Middle frontal gyrus (tissue), 1 donor: Measurements from ENCODE around the gene SERF1B.
"Not testable (repeated sequence)": the region's sequence is repeated elsewhere in the genome, so short reads cannot be mapped to it uniquely, and the experiment has no call there.

Experiments used
- DNase-seq: peaks from one replicate; pipeline ENCODE4 v3.0.0-alpha.2; 2015; ENCODE audit warnings: low spot score; ENCODE audit errors: extremely low spot score

SERF1B gene

DNA sequence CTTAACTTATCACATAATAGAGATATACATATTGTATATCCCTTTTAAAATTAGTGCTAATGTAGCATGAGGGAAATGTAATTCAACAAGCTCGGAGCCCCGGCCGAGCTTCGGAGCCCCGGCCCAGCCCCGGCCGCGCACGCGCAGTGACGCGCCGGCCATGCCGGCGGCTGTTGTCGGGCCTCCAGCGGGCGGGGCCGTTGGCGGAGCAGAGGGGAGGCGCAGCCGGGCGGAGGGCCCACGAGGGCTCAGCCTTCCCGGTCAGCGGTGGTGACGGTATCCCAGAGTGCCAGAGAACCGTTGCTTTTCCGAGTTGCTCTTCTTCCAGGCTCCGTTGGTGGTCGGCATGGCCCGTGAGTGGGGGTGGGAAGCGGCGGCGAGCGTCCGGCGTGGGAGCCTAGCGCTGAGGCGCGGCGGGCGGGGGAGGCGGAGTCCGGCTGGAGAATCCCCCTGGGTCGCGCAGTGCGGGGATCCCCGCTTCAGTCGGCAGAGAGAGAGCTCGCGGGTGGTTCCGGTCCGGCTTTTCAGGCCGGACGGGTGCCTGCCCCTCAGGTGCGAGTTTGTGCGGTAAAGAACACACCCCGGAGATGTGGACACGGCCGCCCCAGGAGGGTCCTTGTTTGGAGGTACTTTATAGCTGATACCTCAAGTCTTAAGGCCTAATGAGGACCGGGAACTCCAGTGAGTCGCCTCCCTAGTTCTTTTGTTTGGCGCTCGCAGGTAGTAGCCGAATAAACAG is at the start of gene SERF1B:
Gene SERF1B (plus strand): TSS at position 146 of the 739 bp plus-strand sequence. CDS start 201 bp downstream, at position 347.
- DNase-seq, result not testable (repeated sequence)

DNA sequence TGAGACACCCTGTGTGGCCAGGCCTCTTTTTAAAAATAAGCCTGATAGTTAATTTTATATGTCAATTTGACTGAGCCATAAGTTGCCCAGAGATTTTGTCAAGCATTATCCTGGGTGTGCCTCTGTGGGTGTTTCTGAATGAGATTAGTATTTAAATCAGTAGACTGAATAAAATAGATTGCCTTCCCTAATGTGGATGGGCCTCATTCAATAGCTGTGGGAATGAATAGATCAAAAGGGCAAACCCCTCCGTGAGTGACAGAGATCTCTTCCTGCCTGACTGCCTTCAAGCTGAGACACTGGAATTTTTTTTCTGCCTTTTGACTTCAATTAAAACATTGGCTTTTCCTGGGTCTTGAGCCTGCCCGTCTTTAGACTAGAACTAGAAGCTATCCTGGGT is 33.3 kb upstream of the SERF1B start:
- DNase-seq, result not testable (repeated sequence)

DNA sequence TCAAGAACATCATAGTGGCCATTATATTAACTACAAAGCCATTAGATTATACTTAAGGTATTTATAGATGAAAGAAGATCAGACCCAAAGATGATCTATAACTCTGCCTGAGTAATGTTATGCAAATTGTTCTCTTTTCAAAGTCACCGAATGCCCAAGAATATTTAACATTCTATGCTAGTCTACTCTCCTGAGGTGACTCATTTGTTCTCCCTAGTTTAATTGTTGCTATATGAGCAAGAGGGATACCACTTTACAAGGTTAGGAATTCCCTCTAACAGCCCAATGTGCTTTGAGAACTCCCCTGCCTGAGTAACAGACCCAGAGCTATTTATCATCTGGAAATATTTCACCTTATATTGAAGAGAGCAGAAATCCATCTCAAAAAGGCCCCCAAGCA is 29.5 kb upstream of the SERF1B start:
- not testable (repeated sequence) for DNase-seq

DNA sequence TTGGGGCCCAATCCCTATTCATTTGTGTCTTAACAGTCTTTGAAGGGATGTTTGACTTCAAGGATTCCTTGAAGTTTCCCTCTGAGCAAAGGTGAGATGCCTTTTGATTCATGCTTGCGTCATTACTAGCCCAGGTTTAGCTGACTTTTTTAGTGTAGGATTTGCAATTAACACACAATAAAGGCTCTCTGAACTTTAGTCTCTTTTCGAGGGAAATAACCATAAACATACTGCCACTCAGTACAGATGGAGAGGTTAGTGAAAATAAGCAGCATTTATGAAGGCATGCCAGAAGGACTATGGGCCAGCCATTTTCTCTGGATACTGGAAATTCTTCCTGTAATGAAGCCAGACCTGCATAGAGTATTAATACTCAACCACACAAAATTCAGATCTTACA is 4.4 kb upstream of the SERF1B start:
- not testable (repeated sequence) for DNase-seq

DNA sequence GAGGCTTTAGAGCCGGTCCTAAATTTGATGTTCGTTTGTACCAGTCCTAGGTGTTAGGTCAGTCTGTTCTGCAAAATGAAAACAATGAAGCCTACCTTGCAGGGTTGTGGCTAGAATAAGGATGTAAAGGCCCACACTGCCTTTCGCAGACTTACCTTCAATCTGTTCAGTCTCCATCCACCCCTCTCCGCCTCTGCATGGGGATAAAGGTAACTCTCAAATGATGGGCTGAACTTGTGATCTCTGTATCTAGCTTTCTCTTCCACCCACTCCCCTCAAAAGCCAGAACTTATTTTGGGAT is 744 bp downstream of the SERF1B start:
- not testable (repeated sequence) for DNase-seq

DNA sequence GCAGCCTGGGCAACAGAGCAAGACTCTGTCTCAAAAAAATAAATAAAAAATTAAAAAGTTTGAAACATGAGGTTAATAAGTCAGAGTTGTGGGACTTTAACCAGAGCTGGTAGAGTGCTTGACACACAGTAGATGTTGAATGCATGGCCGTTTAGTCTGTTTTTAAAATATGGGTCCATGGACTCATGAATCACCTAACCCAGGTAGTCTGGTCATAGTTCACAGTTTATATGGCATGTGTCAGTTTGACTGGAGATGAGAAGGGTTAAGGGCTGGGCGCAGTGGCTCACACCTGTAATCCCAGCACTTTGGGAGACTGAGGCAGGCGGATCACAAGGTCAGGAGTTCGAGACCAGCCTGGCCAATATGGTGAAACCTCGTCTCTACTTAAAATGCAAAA is 6.2 kb downstream of the SERF1B start:
- not testable (repeated sequence) for DNase-seq

DNA sequence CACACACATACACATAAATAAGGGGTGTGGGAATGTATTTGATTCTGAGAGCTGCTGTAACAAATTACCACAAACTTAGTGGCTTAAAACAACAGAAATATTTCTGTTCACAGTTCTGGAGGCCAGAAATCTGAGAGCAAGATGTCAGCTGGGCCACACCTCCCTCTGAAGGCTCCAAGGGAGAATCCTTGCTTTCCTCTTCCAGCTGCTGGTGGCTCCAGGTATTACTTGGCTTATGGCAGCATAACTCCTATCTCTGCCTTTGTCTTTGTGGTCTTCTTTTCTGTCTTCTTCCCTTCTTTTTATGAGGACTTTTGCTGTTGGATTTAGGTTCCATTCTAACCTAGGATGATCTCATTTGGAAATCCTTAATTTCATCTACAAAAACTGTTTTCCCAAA is 16.4 kb downstream of the SERF1B start:
- DNase-seq, result not testable (repeated sequence)

DNA sequence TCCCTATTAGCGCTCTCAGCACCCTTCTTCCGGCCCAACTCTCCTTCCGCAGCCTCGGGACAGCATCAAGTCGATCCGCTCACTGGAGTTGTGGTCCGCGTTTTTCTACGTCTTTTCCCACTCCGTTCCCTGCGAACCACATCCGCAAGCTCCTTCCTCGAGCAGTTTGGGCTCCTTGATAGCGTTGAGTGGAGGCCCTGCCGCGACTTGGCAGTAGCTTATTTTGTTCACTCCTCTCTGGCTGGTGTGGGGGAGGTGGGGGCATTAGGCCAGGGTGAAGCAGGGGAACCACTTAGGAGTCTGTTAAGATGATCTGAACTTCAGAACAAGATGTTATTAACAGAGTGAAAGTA is 24.7 kb downstream of the SERF1B start:
- DNase-seq, result not testable (repeated sequence)

DNA sequence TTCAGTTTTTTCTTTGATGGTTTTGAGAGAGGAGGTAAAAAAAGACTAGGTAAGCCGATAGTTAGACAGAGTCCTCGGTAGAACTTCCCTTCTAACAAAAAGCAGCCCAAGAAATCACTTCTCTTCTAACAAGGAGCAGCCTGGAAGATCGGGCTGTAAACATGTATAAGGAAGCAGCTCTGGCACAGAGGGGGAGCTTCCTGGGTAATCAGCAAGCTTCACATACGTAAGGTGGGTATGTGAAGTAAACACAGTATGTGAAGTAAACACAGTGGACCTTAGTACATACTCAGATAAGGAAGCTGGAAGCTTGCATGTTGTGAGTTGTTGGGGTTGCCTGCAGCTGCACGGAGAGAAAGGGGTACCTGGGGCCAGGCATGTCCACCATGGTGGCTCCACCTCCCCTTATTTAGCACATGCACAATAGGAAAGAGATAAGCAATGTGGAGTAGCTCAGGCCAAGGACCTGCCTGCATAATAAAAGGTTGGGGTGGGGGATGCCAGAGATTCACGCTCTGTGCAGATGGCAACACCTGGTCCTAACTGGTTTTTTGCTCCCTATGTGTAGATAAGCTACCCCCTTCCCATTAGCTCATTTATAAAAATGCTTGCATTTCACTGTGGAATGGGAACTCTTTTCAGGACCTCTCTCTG is 31.4 kb downstream of the SERF1B start:
- not testable (repeated sequence) for DNase-seq

DNA sequence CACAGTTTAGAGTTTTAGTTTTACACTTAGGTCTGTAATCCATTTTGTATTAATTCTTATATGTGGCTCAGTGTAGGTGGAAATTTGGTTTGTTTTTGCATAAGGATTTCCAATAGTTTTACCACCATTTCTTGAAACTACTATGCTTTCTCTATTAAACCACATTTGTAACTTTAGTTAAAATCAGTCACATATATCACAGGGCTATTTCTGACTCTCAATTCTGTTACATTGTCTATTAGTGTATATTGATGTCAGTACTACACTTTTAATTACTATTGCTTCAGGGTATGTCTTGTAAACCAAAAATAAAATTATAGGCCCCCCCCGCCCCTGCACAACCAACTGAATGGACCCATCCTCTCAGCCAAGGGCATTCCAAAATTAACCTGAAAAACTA is 32.1 kb downstream of the SERF1B start:
- DNase-seq, result not testable (repeated sequence)

DNA sequence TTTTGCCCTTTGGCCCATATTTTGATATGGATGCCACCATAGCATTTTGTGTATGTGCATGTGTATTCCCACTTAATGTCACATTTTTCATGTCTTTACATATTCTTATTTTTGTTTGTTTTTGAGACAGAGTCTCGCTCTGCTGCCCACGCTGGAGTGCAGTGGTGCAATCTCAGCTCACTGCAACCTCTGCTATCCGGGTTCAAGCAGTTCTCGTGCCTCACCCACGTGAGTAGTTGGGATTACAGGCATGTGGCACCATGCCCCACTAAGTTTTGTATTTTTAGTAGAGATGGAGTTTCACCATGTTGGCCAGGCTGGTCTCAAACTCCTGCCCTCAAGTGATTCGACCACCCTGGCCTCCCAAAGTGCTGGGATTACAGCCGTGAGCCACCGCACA is 52.6 kb downstream of the SERF1B start:
- not testable (repeated sequence) for DNase-seq

DNA sequence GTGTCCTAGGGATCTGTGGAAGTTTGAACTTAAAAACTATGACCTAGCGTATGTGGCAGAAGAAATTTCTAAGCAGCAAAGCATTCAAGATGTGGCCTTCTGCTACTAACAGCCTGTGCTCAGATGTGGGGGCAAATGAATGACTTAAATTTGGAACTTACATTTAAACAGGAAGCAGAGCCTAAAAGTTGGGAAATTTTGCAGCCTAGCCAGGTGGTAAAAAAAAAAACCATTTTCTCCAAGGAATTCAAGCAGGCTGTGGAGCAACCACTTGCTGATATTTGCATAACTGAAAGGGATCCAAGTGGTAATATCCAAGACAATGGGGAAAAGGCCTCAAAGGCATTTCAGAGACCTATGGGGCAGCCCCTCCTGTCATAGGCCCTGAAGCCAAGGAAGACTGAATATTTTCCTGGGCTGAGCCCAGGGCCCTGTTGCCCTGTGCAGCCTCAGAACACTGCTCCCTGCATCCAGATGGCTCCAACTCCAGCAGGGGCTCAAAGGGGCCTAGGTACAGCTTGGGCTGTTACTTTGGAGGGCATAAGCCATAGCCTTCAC is 63.9 kb downstream of the SERF1B start:
- not testable (repeated sequence) for DNase-seq

DNA sequence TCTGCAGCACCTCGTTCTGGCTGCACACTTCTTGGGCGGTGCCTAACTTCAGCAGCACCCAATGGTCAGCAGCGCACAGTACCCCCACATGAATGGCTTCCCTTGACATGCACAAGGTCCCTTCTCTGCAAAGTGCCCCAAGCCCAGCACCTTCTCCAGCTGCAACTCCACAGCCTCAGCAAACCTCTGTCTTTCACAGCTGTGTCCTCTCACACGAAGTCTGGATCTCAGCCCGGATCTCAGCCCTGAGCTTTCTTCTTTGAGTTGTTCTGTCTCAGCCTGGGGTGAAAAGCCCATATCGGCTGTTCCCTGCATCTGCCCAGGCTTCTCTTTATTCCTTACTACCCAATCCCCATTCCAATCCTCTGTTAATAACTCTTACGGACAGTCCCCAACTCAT is 66.7 kb downstream of the SERF1B start:
- DNase-seq, result not testable (repeated sequence)
